Activated CD4-positive, alpha-beta memory T cell treated with anti-CD3 and anti-CD28 coated beads, Interleukin-2, amount 10 ng/mL, durations not matched to agents 7 days and 5 days (primary cell): ENCODE data around the gene LCN9. TPM values are rescaled to one million over a fixed set of nuclear protein-coding genes. Genes with fewer than 3 reads are reported as not detected.
A peak's percentile ranks its signal among the peaks of the same experiment; 100 is the strongest.

ENCODE experiments used
- CTCF ChIA-PET: fragments of 350-600 bp; sonication (Branson Sonifier 250); formaldehyde crosslinking; loops from one replicate; lab custom pipeline; 2021; ENCODE audit warnings: antibody characterized with exemption, inconsistent platforms; lab: Charles Lee
- POLR2A ChIA-PET: fragments of 350-600 bp; sonication (Branson Sonifier 250); formaldehyde crosslinking; loops from one replicate; lab custom pipeline; 2021; ENCODE audit warnings: antibody characterized with exemption; lab: Charles Lee
- DNase-seq: peaks from one replicate; pipeline ENCODE4 v3.0.0-alpha.2; 2020
- H3K27ac Mint-ChIP-seq: one replicate; pipeline ENCODE4 v1.8.0; 2021; ENCODE audit warnings: mild to moderate bottlenecking, mixed read lengths
- H3K27me3 Mint-ChIP-seq: one replicate; pipeline ENCODE4 v1.8.0; 2021; ENCODE audit warnings: mixed read lengths
- H3K36me3 Mint-ChIP-seq: one replicate; pipeline ENCODE4 v1.8.0; 2021; ENCODE audit warnings: low read depth, mixed read lengths
- H3K4me1 Mint-ChIP-seq: one replicate; pipeline ENCODE4 v1.8.0; 2021; ENCODE audit warnings: mixed read lengths
- H3K4me3 Mint-ChIP-seq: one replicate; pipeline ENCODE4 v1.8.0; 2021; ENCODE audit warnings: mild to moderate bottlenecking, mixed read lengths
- H3K9me3 Mint-ChIP-seq: one replicate; pipeline ENCODE4 v1.8.0; 2021; ENCODE audit warnings: mixed read lengths
- total RNA-seq, 2 experiments: library from RNA; stranded (reverse); gene quantifications; one replicate each; pipeline ENCODE4 v1.2.3, GENCODE V29; 2021

Gene LCN9
- total RNA-seq, 2 experiments from 2014 or later = not detected

DNA sequence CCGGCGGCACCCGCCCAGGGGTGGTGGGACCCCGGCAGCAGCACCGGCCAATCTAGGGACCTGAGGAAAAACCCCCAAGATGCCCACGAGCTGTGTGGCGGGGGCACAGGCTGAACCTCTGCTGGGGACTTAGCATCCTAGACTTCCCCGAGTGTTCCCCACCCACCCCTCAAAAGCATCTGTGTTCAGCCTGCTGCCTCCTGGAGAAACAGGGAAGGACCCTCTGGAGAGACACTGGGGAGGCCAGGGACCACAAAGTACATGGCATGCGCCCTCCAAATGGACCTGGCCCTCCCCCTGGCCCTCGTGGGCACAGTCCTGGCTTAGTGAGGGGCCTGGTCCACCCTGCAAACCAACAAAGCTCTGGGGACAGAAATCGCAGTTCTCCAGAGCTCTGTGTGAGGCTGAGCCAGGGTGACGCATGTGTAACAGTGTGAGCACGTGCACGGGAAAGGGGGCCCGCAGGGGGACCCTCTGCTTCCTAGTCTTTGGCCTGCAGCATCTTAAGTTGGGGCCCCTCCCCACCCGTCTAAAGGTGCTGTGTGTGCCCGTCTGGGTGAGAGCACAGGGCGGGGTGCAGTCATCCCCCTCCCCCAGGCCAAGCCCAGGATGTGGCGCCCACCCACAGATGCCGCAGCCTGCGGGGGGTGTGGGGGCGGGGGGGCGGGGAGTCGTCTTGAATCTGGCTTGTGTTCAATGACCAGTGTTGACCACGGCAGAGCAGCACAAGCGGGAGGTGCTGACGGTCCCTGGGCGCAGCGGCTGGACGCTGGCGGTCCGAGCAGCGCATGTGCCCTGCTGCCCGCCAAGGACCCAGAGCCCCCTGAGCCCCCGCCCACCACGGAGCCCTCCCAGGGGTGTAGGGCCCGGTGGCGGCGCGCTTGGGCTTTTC, 38.2 kb downstream of the LCN9 start:
- no peak overlapping the region for H3K27ac Mint-ChIP-seq
- DNase-seq = no peak
- H3K27me3 Mint-ChIP-seq = no peaks in the 10 kb centered on the region
- ChIA-PET POLR2A (no interaction called here), CTCF (interaction anchor here (1.3 kb wide), 1 partner anchor 10 kb away, joined by 3 read pairs; no protein-coding TSS in a partner anchor)
- no peaks in the 10 kb centered on the region for H3K9me3 Mint-ChIP-seq
- no peaks in the 10 kb centered on the region for H3K4me1 Mint-ChIP-seq
- no peaks in the 10 kb centered on the region for H3K36me3 Mint-ChIP-seq
- no peak overlapping the region for H3K4me3 Mint-ChIP-seq

DNA sequence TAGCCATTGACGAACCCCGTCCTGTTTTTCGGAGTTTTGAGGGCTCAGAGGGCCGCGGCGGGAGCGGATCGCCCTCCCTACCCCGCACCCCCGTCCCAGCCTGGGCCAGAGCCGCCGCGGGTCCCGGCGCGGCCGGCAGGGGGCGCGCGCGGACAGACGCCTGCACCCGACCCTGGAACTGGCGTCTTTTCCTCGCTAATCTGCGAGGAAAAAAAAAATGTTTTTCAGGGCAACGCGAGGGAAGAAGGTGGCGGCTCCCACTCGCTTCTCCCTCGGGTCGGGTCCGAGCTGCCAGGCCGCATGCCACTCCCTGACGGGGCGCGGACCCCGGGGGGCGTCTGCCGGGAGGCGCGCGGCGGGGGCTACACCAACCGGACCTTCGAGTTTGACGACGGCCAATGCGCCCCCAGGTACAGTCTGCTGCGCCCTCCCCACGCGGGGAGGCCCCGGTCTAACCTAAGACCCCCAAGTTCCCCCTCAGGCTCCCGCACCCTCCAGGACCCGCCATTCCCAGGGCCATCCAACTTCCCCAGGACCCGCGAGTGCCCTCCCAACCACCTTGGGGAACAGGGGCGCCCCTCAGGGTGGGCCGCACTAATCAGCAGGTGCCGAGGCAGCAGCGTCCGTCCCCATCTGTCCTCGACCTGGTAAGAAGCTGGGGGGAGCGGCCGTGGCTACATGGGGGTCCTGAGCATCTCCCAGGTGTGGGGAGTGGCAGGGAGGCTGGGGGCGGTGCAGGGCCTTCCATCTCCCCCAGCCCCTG, 39.0 kb downstream of the LCN9 start, which contains the start of gene KCNT1:
Gene KCNT1 (plus strand): TSS at position 227 of the 763 bp plus-strand sequence. CDS start 74 bp downstream, at position 301.
- peak; percentile 52 for DNase-seq
- Mint-ChIP-seq H3K4me1 (no peaks in the 10 kb centered on the region), H3K9me3 (no peaks in the 10 kb centered on the region), H3K4me3 (no peak within 1 kb of the TSS), H3K27ac (no peak within 1 kb of the TSS), H3K27me3 (no peaks in the 10 kb centered on the region), H3K36me3 (no peaks in the 10 kb centered on the region)
- CTCF ChIA-PET = no interaction called here
- POLR2A ChIA-PET = no interaction called here

- CTCF ChIA-PET = no interaction called here
- H3K4me1 Mint-ChIP-seq = no peaks in the 10 kb centered on the region
Measured at GRCh38 chr9:135703726-135704125, 40.6 kb downstream of the LCN9 start.

GRCh38 chr9:135704483-135704882, 41.4 kb downstream of the LCN9 start:
- Mint-ChIP-seq H3K4me1 (no peaks in the 10 kb centered on the region), H3K36me3 (no peaks in the 10 kb centered on the region), H3K4me3 (no peak overlapping the region), H3K27me3 (no peaks in the 10 kb centered on the region), H3K27ac (no peak overlapping the region), H3K9me3 (no peaks in the 10 kb centered on the region)
- ChIA-PET CTCF (no interaction called here), POLR2A (no interaction called here)
- DNase-seq = no peak

More at GRCh38 chr9:135703726-135704125, 40.6 kb downstream of the LCN9 start:
- H3K4me3 Mint-ChIP-seq = no peak overlapping the region
- no peak overlapping the region for H3K27ac Mint-ChIP-seq
- POLR2A ChIA-PET = no interaction called here
- H3K27me3 Mint-ChIP-seq = no peaks in the 10 kb centered on the region
- DNase-seq = no peak
- no peaks in the 10 kb centered on the region for H3K9me3 Mint-ChIP-seq
- H3K36me3 Mint-ChIP-seq = no peaks in the 10 kb centered on the region

DNA sequence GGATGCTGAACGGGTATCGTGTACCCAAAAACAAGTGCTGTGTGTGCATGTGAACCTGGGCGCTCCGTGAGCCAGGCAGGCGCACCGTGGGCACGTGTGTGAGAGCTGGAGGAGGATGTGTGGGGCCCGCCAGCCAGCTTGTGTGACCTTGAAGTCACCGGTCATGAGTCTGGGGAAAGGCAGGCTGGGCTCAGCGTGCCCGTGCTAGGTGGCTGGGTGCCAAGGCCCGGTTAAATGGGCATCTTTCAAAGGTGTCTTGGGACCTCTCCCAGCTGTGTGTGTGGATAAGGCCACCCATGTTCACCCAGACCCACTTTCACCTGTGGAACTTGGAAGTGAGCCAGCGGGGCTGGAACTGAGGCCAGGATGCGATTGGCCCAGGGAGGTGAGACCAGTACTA, 42.3 kb downstream of the LCN9 start:
- Mint-ChIP-seq H3K4me1 (no peaks in the 10 kb centered on the region), H3K36me3 (no peaks in the 10 kb centered on the region), H3K27ac (no peak overlapping the region), H3K27me3 (no peaks in the 10 kb centered on the region), H3K4me3 (no peak overlapping the region), H3K9me3 (no peaks in the 10 kb centered on the region)
- POLR2A ChIA-PET = no interaction called here
- DNase-seq = no peak
- CTCF ChIA-PET = no interaction called here

DNA sequence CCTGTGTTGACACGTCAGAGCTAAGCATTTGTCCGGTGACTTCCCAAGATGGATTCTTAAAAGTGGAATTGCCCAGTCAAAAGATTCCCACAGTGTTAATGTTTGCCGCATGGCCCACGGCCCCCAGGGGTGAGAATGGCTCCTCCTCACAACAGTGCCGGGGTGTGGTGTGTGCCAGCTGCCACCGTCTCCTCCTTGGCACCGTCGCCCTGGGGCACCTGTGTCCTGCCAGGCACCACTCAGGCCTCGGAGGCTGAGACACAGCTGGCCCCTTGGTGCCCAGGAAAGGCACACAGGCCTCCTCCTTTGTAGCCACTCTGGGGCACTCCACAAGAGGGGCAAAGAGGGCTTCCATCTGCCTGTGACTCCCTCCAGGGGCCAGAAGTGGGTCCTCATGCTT, 43.2 kb downstream of the LCN9 start:
- no peak for DNase-seq
- no peak overlapping the region for H3K4me3 Mint-ChIP-seq
- ChIA-PET CTCF (no interaction called here), POLR2A (no interaction called here)
- H3K9me3 Mint-ChIP-seq = no peaks in the 10 kb centered on the region
- no peaks in the 10 kb centered on the region for H3K4me1 Mint-ChIP-seq
- no peaks in the 10 kb centered on the region for H3K27me3 Mint-ChIP-seq
- no peak overlapping the region for H3K27ac Mint-ChIP-seq
- no peaks in the 10 kb centered on the region for H3K36me3 Mint-ChIP-seq

GRCh38 chr9:135707252-135708138, 44.4 kb downstream of the LCN9 start:
- no peaks in the 10 kb centered on the region for H3K9me3 Mint-ChIP-seq
- H3K27ac Mint-ChIP-seq = no peak overlapping the region
- no peak overlapping the region for H3K4me3 Mint-ChIP-seq
- DNase-seq = no peak
- no peaks in the 10 kb centered on the region for H3K36me3 Mint-ChIP-seq
- POLR2A ChIA-PET = no interaction called here
- CTCF ChIA-PET = no interaction called here
- H3K4me1 Mint-ChIP-seq = no peaks in the 10 kb centered on the region
- H3K27me3 Mint-ChIP-seq = no peaks in the 10 kb centered on the region

DNA sequence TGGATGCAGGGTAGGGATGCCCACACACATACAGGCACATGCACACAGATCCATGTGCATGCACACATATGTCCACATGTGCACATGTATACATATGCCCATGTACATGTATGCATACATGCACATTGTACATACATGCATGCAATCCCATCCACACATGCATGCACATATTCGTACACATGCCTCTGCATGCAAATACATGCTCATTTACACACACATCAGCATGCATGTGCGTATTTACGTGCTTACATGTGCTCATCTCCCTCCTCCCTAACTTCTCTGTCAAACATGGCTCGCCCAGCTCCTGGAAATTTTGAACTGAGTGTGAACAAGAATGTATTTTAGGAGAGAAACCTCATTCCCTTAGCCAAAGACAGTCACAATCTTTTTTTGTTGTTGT, 45.1 kb downstream of the LCN9 start:
- Mint-ChIP-seq H3K4me1 (no peaks in the 10 kb centered on the region), H3K27me3 (peaks cover 3% of the 10 kb centered on the region), H3K36me3 (no peaks in the 10 kb centered on the region), H3K9me3 (no peaks in the 10 kb centered on the region), H3K4me3 (no peak overlapping the region), H3K27ac (no peak overlapping the region)
- CTCF ChIA-PET = no interaction called here
- DNase-seq = no peak
- POLR2A ChIA-PET = no interaction called here

- no peaks in the 10 kb centered on the region for H3K9me3 Mint-ChIP-seq
- H3K27ac Mint-ChIP-seq = no peak overlapping the region
- H3K27me3 Mint-ChIP-seq = peaks cover 19% of the 10 kb centered on the region
- H3K4me3 Mint-ChIP-seq = no peak overlapping the region
- CTCF ChIA-PET = interaction anchor here (1.1 kb wide), 1 partner anchor 10 kb away, joined by 3 read pairs; no protein-coding TSS in a partner anchor
- no peaks in the 10 kb centered on the region for H3K36me3 Mint-ChIP-seq
- DNase-seq = no peak
- POLR2A ChIA-PET = no interaction called here
- H3K4me1 Mint-ChIP-seq = no peaks in the 10 kb centered on the region
Measured at GRCh38 chr9:135711391-135711790, 48.3 kb downstream of the LCN9 start.

- no peak overlapping the region for H3K4me3 Mint-ChIP-seq
- peaks cover 22% of the 10 kb centered on the region for H3K27me3 Mint-ChIP-seq
- no peaks in the 10 kb centered on the region for H3K4me1 Mint-ChIP-seq
- ChIA-PET POLR2A (no interaction called here), CTCF (interaction anchor here (1.1 kb wide), 1 partner anchor 11 kb away, joined by 3 read pairs; no protein-coding TSS in a partner anchor)
- H3K9me3 Mint-ChIP-seq = no peaks in the 10 kb centered on the region
- no peaks in the 10 kb centered on the region for H3K36me3 Mint-ChIP-seq
- H3K27ac Mint-ChIP-seq = no peak overlapping the region
- no peak for DNase-seq
Measured at GRCh38 chr9:135711881-135712280, 48.8 kb downstream of the LCN9 start.

GRCh38 chr9:135712613-135713295, 49.6 kb downstream of the LCN9 start:
- POLR2A ChIA-PET = no interaction called here

More at GRCh38 chr9:135712613-135713295, 49.6 kb downstream of the LCN9 start:
- DNase-seq = no peak
- Mint-ChIP-seq H3K27ac (no peak overlapping the region), H3K27me3 (peaks cover 23% of the 10 kb centered on the region), H3K36me3 (no peaks in the 10 kb centered on the region), H3K4me3 (no peak overlapping the region), H3K9me3 (no peaks in the 10 kb centered on the region), H3K4me1 (no peaks in the 10 kb centered on the region)
- CTCF ChIA-PET = no interaction called here
